GM12891 (cell line): ENCODE results near the gene NAPEPLD. TPM values are rescaled to one million over a fixed set of nuclear protein-coding genes. Genes with fewer than 3 reads are reported as not detected.
"Not testable (repeated sequence)": the region's sequence is repeated elsewhere in the genome, so short reads cannot be mapped to it uniquely, and the experiment has no call there.

Experiments used
- DNase-seq: peaks from one replicate; pipeline ENCODE4 v3.0.0; 2011; ENCODE audit warnings: low spot score; ENCODE audit not compliant: insufficient read length
- FAIRE-seq: peaks from 2 replicates; lab custom pipeline; 2011; peaks lifted over from hg19 to GRCh38; lab: Jason Lieb, UNC
- PAX5 ChIP-seq: IDR thresholded peaks from 2 replicates; pipeline ENCODE4 v1.6.1; 2011; ENCODE audit warnings: low read length, moderate library complexity, mild to moderate bottlenecking; ENCODE audit not compliant: insufficient read depth, severe bottlenecking
- POLR2A ChIP-seq: IDR thresholded peaks from 2 replicates; pipeline ENCODE4 v1.6.1; 2011; ENCODE audit warnings: low read depth, low read length, control low read depth
- POLR2AphosphoS5 ChIP-seq: IDR thresholded peaks from 2 replicates; pipeline ENCODE4 v1.6.1; 2011; ENCODE audit warnings: low read depth, low read length, control low read depth
- POU2F2 ChIP-seq: IDR thresholded peaks from 2 replicates; pipeline ENCODE4 v1.6.1; 2011; ENCODE audit warnings: low read depth, mild to moderate bottlenecking, control low read depth, low read length, moderate library complexity
- SPI1 ChIP-seq: IDR thresholded peaks from 2 replicates; pipeline ENCODE4 v1.6.1; 2011; ENCODE audit warnings: low read depth, low read length, control low read depth
- TAF1 ChIP-seq: IDR thresholded peaks from 2 replicates; pipeline ENCODE4 v1.6.1; 2011; ENCODE audit warnings: low read depth, low read length, control low read depth
- polyA plus RNA-seq: library from polyadenylated mRNA; unstranded; fragments of >200 nt; gene quantifications from one replicate; pipeline ENCODE4 v1.2.1, GENCODE V29; 2012; ENCODE audit warnings: low read depth, missing spikeins, inconsistent platforms; ENCODE audit not compliant: missing spikeins

Gene NAPEPLD
- 1.5 TPM for polyA plus RNA-seq

- DNase-seq (peak; percentile 76), FAIRE-seq (peak; percentile 85)
- TF ChIP-seq TAF1: 0 out of 2 replicates have a peak, but pooled peaks have one; percentile 28
- TF ChIP-seq POU2F2: 0 out of 2 replicates have a peak, but pooled peaks have one; percentile 23
- TF ChIP-seq POLR2AphosphoS5: peak; percentile 62
- TF ChIP-seq PAX5: no peak
- no peak for TF ChIP-seq SPI1
- TF ChIP-seq POLR2A: peak; percentile 70
These were observed at the start of gene NAPEPLD for GRCh38 chr7:103148994-103149807. Gene NAPEPLD, minus strand, starts transcription at chr7:103149099. Its CDS starts 20,323 bp downstream, at chr7:103128776.

- FAIRE-seq, DNase-seq: not testable (repeated sequence)
These were observed 49.2 kb upstream of the NAPEPLD start for GRCh38 chr7:103198079-103198478.

DNA sequence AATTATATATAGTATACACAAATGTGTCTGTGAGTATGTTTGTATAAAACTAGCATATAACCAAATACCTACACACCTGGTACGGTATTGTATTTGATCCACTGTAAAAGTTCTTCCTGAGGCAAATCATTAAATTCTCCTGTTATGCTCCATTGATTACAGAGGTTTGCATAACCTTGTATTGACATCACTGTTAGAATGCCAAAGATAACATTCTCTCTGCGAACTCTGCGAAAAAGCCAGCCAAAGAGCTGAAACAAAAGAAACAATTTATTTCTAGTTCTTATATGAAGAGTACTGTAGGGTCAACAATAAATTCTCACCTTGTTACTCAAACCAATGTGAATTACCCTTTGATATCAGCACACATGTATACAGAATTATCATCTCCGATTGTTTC, 46.5 kb upstream of the NAPEPLD start:
- FAIRE-seq, DNase-seq: not testable (repeated sequence)

DNA sequence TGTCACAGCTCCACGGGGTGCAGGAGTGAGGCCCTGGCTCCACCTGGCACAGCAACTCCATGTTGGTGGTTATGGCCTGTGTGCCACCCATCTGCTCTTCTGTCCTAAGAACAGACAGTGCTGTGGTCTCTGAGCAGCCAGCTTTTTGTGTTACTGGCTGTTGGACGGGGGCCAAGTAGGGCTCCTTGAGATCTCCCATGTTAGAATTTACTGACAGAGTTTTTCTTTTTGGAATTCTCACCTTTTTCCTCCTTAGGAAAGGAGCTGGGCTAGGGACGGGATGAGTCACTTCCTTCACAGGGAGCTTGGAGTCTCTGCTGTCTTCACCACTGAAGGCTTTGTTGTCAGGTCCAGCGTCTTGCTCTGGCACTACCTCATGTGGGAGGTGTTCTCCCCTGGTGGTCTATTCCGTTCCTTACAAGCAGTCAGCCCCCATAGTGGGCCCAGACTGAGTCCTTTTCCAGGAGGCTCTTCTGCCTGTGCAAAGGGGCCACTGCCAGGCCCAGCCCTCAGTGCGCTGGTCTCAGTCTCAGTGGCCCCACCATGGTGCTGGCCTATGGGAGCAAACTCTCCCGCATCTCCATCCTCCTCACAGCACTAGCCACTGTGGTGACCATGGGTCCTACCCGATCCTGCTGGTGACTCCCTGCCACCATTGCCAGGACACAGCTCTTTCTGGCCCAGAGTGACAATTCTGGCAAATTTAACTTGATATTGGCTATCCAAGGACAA, 23.7 kb upstream of the NAPEPLD start:
- not testable (repeated sequence) for FAIRE-seq, DNase-seq

DNA sequence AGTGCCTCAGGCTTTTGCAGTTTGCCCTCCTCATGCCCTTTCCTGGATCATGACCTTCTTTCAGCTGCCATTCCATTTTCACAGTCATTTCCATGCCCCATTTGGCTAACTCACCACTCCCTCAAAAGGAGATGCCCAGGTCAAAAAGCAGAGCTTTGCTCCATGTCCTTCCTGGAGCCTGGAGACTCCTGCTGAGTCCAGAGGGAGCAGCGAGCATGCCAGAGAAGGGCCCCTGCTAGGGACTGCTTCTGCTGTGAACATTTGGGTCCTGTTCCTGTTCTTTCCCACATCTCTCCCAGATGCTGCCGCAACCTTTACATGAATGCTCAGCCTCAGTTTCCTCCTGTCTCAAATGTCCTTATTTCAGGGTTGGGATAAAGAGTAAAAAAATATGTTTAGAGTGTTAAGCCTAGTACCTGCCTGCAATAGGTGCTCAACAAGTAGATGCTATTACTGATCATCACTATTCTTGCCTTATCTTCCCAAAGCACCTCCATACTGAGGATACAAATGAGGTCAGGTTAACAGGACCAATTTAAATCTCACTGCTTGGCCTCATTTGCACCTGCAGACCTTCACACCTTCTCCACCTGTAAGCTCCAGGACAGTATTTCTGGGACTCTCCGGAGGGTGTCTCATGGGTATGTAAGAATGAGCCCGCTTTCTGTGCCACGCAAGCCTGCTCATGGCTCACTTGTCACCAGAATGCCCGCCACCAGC, 23.0 kb upstream of the NAPEPLD start:
- not testable (repeated sequence) for DNase-seq, FAIRE-seq

DNA sequence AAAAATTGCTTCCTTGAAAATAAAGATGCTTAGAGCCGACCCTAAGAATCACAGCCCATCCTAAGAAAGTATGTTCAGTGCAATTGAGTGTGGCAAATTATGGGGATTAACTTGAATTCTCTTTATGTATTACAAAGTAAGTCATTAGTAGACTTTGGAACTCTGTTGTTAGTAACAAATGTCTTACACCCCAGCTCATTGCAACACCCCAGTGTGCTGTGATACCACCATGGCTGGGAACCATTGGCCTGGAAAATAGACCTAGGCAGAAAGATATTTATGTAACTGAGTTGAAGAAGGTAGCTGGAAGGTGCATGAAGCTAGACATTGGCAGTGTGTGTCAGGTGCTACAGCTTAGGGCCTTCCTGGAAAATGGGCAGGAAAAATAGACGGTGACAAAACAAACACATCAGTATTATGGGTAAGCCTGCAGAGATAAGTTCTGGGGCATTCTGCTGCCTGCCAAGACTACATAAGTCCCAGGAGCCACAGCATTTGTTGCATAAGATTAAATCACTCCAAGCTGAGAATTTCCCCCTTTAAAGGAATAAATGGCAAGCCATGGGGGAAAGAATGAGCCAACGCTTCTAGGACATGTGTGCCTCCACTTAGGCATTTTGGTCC, 18.1 kb upstream of the NAPEPLD start:
- FAIRE-seq: not testable (repeated sequence)

DNA sequence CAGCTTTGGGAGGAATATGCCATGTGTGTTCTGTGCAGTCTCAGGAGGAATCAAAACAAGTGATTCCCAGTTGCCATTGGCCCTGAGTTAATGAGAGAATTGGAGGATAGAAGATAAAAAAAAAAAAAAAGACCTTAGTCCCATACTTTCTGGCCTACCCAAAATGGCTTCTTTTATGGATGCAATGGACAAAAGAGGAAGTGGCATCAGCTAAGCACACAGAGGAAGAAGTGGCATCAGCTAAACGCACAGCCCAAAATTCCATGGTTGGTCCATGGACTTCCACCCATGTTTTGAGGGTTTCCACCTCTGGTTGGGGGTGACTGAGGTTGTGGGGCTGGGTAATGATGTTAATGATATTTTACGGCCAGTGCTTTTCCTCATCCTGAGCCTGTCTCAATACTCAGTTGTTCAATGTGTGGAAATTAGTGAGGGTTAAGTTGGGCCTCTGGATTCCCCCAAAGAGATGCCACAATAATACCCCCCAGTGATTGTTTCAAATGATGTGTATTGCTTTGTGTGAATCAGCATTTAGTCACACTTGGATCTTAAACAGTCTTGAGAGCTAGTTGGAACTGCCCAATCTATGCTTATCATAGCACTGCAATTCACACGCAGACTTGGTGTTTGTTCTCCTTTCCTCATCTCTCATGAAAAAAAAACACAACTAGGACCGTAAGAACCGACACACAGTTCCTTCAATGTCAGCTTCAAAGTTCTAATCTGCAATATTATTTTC, 14.4 kb upstream of the NAPEPLD start:
- FAIRE-seq, DNase-seq: not testable (repeated sequence)

More for the DNA sequence above, 18.1 kb upstream of the NAPEPLD start:
- not testable (repeated sequence) for DNase-seq

DNA sequence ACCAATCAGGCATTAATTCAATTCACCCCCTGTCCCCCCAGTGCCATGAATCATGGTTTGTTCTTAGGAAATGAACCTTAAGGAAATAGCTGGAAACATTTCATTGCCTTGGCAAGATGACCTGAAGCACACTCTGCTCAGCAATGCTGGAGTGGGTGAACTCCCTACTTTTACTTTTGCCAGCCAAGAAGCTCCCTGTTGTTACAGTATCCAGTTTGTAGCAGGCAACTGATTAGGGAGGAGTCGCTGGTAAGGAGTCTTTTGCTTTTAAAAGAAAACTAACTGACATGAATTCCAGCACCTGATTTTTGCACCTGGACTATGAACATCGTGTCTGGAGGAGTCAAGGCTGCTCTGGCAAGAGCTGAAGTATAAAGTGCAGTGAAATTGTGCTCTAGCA, 13.7 kb upstream of the NAPEPLD start:
- not testable (repeated sequence) for DNase-seq, FAIRE-seq

More for the DNA sequence above, 14.4 kb upstream of the NAPEPLD start:
- peak; percentile 52; the same call in 1 of the 2 replicates for TF ChIP-seq SPI1

DNA sequence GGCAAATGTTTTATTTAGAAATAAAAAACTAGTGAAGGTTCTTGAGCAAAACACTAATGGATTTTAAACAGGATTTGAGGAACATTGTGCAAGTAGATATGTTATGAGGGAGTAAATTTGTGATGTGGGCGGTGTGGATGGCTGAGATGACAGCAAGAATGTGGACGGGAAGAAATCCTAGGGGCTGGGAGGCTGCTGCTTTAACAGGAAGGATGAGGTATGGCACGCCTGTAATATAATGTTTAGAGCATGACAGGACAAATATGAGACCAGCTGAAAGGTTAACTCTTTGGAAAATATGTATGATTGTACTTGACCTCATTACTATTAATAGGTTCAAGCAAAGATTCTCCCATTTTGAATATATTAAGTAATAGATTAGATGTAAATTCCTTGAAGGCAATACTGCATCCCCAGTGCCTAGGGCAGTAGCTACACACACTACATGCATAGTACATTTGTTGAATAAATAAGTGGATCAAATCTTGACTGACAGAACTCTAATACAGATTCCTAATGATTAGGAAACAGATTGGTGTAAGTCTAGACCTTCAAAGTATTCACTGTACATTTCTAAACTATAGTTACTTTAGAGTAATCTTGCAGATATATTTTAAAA, 13.2 kb upstream of the NAPEPLD start:
- DNase-seq, FAIRE-seq: not testable (repeated sequence)

GRCh38 chr7:103159072-103159471, 10.2 kb upstream of the NAPEPLD start:
- FAIRE-seq, DNase-seq: not testable (repeated sequence)

DNA sequence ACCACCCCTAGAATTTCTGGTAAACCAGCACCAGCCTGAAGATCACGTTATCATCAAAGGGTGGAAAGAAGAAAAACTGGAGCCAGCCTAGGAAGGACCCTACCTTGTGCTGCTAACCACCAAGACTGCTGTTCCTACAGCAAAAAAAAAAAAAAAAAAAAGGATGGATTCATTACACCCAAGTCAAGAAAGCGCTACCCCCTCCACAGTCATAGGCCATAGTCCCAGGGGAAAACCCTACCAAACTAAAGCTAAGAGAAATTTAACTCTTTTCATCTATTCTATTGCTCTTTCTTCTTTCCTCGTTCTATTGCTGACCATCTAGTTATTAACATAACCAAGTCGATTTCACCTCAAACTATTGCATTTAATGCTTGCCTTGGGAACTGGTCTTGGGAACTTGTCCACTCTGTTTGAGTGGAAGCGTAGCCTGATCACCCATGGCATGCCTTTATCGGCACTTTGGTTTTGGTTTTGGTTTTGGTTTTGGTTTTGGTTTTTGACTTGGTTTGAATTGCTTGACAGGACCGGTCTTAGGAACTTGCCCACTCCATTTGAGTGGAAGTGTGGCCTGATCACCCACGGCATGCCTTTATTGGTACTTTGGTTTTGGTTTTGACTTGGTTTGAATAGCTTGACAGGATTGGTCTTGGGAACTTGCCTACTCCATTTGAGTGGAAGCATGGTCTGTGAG, 6.6 kb upstream of the NAPEPLD start:
- not testable (repeated sequence) for DNase-seq, FAIRE-seq
